Caco-2 (cell line): Measurements from ENCODE around the gene ATG7. TPM values are rescaled to one million over a fixed set of nuclear protein-coding genes. Genes with fewer than 3 reads are reported as not detected.

Experiments used
- BruUV-seq: library from RNA; stranded (reverse); fragments of 400-500 nt; replicated peaks from 2 replicates; lab custom pipeline; 2021; lab: Mats Ljungman, UMichigan
- CTCF ChIA-PET: fragments of 300-600 bp; sonication (Branson Sonifier 250); formaldehyde crosslinking; loops from one replicate; lab custom pipeline; 2022; ENCODE audit warnings: antibody characterized with exemption; lab: Charles Lee
- POLR2A ChIA-PET: fragments of 300-600 bp; sonication (Branson Sonifier 250); formaldehyde crosslinking; loops from one replicate; lab custom pipeline; 2022; ENCODE audit warnings: antibody characterized with exemption; lab: Charles Lee
- DNase-seq, 2 experiments: peaks; one replicate each; pipeline versions ENCODE4 v3.0.0 to v3.0.0-alpha.2; 2020 to 2022
- H3K27me3 ChIP-seq: replicated peaks from 2 replicates; pipeline ENCODE4 v1.6.0; 2011; ENCODE audit warnings: low read length; ENCODE audit not compliant: control insufficient read depth, insufficient read depth
- H3K36me3 ChIP-seq: 2 replicates; pipeline ENCODE4 v1.5.1; 2011; ENCODE audit warnings: low read length; ENCODE audit not compliant: control insufficient read depth, insufficient read depth
- H3K4me1 ChIP-seq: fragments of 250-450 bp; sonication (Bioruptor Pico); 2 replicates; pipeline ENCODE4 v1.5.1; 2020; ENCODE audit warnings: mild to moderate bottlenecking
- H3K4me3 ChIP-seq: 2 replicates; pipeline ENCODE4 v1.5.1; 2011; ENCODE audit warnings: low read depth, mild to moderate bottlenecking, control low read depth, low read length
- H3K9me3 ChIP-seq: fragments of 250-450 bp; sonication (Bioruptor Pico); 2 replicates; pipeline ENCODE4 v1.5.1; 2020; ENCODE audit warnings: mild to moderate bottlenecking, moderate library complexity
- H3K27ac Mint-ChIP-seq: one replicate; pipeline ENCODE4 v1.8.0; 2022; ENCODE audit warnings: mixed read lengths; ENCODE audit not compliant: unreplicated experiment
- H3K27me3 Mint-ChIP-seq: one replicate; pipeline ENCODE4 v1.8.0; 2022; ENCODE audit warnings: mixed read lengths; ENCODE audit not compliant: insufficient read depth, unreplicated experiment
- H3K36me3 Mint-ChIP-seq: one replicate; pipeline ENCODE4 v1.8.0; 2022; ENCODE audit warnings: mild to moderate bottlenecking, mixed read lengths; ENCODE audit not compliant: insufficient read depth, unreplicated experiment
- H3K4me1 Mint-ChIP-seq: one replicate; pipeline ENCODE4 v1.8.0; 2022; ENCODE audit warnings: low read depth, mixed read lengths; ENCODE audit not compliant: unreplicated experiment
- H3K4me3 Mint-ChIP-seq: one replicate; pipeline ENCODE4 v1.8.0; 2022; ENCODE audit warnings: mild to moderate bottlenecking, moderate library complexity, mixed read lengths; ENCODE audit not compliant: unreplicated experiment
- H3K9me3 Mint-ChIP-seq: one replicate; pipeline ENCODE4 v1.8.0; 2022; ENCODE audit warnings: mixed read lengths; ENCODE audit not compliant: unreplicated experiment
- intact Hi-C: fragments of 100-400 bp; cut with micrococcal nuclease; formaldehyde crosslinking; loops from one replicate; pipeline ENCODE4 v1.10.0; 2022; ENCODE audit not compliant: unreplicated experiment
- total RNA-seq: library from RNA; stranded (reverse); gene quantifications from 2 replicates; pipeline ENCODE4 v1.2.3, GENCODE V29; 2022
- TF ChIP-seq, protein P1 (sequence below), 2 experiments: fragments of 200-600 bp in 1 of 2; IDR thresholded peaks; 1 replicate in 1 of 2; 2 replicates in 1 of 2; pipeline versions ENCODE4 v1.5.1 to v1.8.0; 2011 to 2022; ENCODE audit warnings: antibody characterized with exemption in 1 of 2, control low read depth in 1 of 2, inconsistent platforms in 1 of 2, low read depth in 1 of 2, low read length in 1 of 2, mild to moderate bottlenecking in 1 of 2, moderate library complexity in 1 of 2; ENCODE audit not compliant: insufficient read depth in 1 of 2, severe bottlenecking in 1 of 2, unreplicated experiment in 1 of 2

ATG7 gene
- total RNA-seq, 1 experiment from 2014 or later, result 24.4 TPM

DNA sequence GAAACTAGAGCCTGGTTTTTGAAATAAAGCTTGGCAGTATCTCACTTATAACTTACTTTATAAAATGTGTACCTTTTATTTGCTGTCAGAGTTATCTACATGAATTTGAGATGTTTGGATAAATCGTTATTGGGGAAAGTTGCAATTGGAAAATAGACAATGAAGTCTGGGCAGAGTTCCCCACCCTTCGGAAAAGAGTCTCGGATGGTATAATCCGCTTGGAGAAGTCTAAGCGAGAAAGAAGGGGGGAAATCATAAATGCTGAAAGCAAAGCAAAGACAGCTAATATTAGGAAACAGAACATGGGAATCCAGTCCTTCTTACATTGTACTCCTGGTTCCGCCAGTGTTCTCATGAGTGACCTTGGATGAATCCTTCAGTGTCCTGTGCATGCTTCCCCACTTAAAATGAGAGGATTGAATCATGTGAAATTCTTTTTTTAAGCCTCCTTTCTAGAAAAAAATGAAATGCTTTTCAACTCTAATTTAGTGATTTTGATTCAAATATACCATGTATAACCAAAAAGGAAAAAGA is 162.4 kb downstream of the ATG7 start:
- ChIA-PET CTCF (no interaction called here), POLR2A (no interaction called here)

DNA sequence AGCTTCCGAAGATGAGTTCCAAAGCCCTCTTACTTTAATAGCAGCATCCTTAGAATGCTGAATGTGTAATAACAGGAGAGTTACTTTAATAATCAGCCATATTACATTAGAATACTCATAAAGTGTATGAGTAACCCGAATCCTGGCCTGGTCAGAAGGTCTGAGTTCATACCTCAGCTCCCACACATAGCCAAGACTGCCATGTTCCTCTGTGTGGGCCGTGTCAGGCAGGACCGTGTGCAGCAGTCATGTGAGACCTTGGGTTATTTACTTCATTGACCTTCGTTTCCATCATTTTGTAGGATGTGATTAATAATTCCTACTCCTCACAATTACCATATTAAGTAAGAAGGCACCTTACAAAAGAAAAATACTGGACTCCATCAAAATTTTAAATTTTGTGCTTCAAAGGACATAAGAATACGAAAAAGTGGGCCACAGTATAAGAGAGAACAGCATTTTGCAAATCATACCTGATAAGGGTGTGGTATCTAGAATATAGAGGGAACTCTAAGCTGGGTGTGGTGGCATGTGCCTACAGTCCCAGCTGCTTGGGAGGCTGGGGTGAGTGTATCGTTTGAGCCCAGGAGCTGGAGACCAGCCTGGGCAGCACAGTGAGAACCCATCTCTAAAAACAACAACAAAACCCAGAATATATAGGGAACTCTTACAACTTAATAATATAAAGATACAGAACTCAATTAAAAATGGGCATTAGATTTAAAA is 163.4 kb downstream of the ATG7 start:
- no peaks in the 10 kb centered on the region for H3K4me1 ChIP-seq
- TF ChIP-seq, protein P1, sequence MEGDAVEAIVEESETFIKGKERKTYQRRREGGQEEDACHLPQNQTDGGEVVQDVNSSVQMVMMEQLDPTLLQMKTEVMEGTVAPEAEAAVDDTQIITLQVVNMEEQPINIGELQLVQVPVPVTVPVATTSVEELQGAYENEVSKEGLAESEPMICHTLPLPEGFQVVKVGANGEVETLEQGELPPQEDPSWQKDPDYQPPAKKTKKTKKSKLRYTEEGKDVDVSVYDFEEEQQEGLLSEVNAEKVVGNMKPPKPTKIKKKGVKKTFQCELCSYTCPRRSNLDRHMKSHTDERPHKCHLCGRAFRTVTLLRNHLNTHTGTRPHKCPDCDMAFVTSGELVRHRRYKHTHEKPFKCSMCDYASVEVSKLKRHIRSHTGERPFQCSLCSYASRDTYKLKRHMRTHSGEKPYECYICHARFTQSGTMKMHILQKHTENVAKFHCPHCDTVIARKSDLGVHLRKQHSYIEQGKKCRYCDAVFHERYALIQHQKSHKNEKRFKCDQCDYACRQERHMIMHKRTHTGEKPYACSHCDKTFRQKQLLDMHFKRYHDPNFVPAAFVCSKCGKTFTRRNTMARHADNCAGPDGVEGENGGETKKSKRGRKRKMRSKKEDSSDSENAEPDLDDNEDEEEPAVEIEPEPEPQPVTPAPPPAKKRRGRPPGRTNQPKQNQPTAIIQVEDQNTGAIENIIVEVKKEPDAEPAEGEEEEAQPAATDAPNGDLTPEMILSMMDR (IDR thresholded peaks at IDR 0.05; ENCODE audit: insufficient read depth in 1 of 2, low read depth in 1 of 2, low read length in 1 of 2, severe bottlenecking in 1 of 2, unreplicated experiment in 1 of 2), result no peak
- H3K9me3 ChIP-seq, result no peaks in the 10 kb centered on the region
- Mint-ChIP-seq H3K27ac (no peak overlapping the region), H3K36me3 (peaks cover 6% of the 10 kb centered on the region), H3K27me3 (no peaks in the 10 kb centered on the region), H3K9me3 (no peaks in the 10 kb centered on the region), H3K4me3 (no peak overlapping the region), H3K4me1 (no peaks in the 10 kb centered on the region)
- intact Hi-C loops, result no loop called here
- H3K36me3 ChIP-seq, result no peaks in the 10 kb centered on the region
- no TSS peak for BruUV-seq
- no peak overlapping the region for H3K4me3 ChIP-seq
- POLR2A ChIA-PET, result no interaction called here
- no peaks in the 10 kb centered on the region for H3K27me3 ChIP-seq
- CTCF ChIA-PET, result no interaction called here
- no peak for DNase-seq

More for the DNA sequence above, 162.4 kb downstream of the ATG7 start:
- Mint-ChIP-seq H3K9me3 (no peaks in the 10 kb centered on the region), H3K27me3 (no peaks in the 10 kb centered on the region), H3K36me3 (peaks cover 6% of the 10 kb centered on the region), H3K4me1 (no peaks in the 10 kb centered on the region), H3K27ac (no peak overlapping the region), H3K4me3 (no peak overlapping the region)
- BruUV-seq, result no TSS peak
- Histone ChIP-seq H3K36me3 (no peaks in the 10 kb centered on the region), H3K27me3 (no peaks in the 10 kb centered on the region), H3K4me1 (no peaks in the 10 kb centered on the region), H3K9me3 (no peaks in the 10 kb centered on the region), H3K4me3 (no peak overlapping the region)
- TF ChIP-seq, protein P1 (IDR thresholded peaks at IDR 0.05; ENCODE audit: insufficient read depth in 1 of 2, low read depth in 1 of 2, low read length in 1 of 2, severe bottlenecking in 1 of 2, unreplicated experiment in 1 of 2), result no peak
- no peak for DNase-seq
- intact Hi-C loops, result no loop called here

DNA sequence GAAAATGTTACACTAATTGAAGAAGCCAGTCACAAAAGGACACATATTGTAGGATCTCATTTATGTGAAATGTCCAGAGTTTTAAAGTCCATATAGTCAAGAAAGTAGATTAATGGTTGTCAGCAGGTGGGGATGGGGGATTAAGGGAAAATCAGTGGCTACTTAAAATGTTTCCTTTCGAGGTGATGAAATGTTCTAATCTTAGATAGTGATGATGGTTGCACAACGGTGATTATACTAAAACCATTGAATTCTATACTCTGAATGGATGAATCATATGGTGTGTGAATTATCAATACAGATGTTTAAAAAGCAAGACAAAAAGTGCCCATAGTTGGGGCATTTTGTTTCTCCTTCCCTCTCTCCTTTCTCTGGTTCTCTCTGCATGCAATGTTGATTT is 164.6 kb downstream of the ATG7 start:
- Histone ChIP-seq H3K36me3 (no peaks in the 10 kb centered on the region), H3K4me3 (no peak overlapping the region), H3K4me1 (no peaks in the 10 kb centered on the region), H3K9me3 (no peaks in the 10 kb centered on the region), H3K27me3 (no peaks in the 10 kb centered on the region)
- no peaks in the 10 kb centered on the region for H3K4me1 Mint-ChIP-seq
- no TSS peak for BruUV-seq
- H3K27me3 Mint-ChIP-seq, result no peaks in the 10 kb centered on the region
- no peak for DNase-seq
- H3K4me3 Mint-ChIP-seq, result no peak overlapping the region
- peaks cover 6% of the 10 kb centered on the region for H3K36me3 Mint-ChIP-seq
- ChIA-PET POLR2A (no interaction called here), CTCF (no interaction called here)
- no peaks in the 10 kb centered on the region for H3K9me3 Mint-ChIP-seq
- TF ChIP-seq, protein P1 (IDR thresholded peaks at IDR 0.05; ENCODE audit: insufficient read depth in 1 of 2, low read depth in 1 of 2, low read length in 1 of 2, severe bottlenecking in 1 of 2, unreplicated experiment in 1 of 2), result no peak
- H3K27ac Mint-ChIP-seq, result no peak overlapping the region
- intact Hi-C loops, result no loop called here
